LNCAP (cell line): ENCODE data around the gene RTN4.

Source experiments
- TF ChIP-seq, protein P1 (sequence below): fragments of 450-650 bp; IDR thresholded peaks from 2 replicates; pipeline ENCODE4 v1.5.1; 2017; ENCODE audit warnings: mild to moderate bottlenecking

The RTN4 gene

DNA sequence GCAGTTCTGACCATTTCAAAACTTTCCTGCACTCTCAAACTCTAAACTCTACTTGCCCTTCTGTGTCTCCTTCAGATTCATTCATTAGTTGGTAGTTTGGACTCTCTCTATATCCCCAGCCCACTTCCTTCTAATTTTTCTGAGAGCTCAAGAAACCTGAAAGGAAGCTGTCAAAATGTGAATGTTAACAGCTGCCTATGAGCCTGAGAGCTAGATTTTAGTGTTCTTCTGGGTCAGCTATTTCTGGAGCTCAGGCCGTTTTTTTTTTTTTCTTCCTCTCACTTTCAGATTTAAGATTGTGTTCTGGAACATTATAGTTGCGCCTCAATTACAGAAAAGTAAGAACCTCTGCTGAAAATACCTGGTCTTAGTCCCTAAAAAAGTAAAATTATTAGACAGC, 73.1 kb downstream of the RTN4 start:
- TF ChIP-seq, protein P1, sequence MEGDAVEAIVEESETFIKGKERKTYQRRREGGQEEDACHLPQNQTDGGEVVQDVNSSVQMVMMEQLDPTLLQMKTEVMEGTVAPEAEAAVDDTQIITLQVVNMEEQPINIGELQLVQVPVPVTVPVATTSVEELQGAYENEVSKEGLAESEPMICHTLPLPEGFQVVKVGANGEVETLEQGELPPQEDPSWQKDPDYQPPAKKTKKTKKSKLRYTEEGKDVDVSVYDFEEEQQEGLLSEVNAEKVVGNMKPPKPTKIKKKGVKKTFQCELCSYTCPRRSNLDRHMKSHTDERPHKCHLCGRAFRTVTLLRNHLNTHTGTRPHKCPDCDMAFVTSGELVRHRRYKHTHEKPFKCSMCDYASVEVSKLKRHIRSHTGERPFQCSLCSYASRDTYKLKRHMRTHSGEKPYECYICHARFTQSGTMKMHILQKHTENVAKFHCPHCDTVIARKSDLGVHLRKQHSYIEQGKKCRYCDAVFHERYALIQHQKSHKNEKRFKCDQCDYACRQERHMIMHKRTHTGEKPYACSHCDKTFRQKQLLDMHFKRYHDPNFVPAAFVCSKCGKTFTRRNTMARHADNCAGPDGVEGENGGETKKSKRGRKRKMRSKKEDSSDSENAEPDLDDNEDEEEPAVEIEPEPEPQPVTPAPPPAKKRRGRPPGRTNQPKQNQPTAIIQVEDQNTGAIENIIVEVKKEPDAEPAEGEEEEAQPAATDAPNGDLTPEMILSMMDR: no peak

DNA sequence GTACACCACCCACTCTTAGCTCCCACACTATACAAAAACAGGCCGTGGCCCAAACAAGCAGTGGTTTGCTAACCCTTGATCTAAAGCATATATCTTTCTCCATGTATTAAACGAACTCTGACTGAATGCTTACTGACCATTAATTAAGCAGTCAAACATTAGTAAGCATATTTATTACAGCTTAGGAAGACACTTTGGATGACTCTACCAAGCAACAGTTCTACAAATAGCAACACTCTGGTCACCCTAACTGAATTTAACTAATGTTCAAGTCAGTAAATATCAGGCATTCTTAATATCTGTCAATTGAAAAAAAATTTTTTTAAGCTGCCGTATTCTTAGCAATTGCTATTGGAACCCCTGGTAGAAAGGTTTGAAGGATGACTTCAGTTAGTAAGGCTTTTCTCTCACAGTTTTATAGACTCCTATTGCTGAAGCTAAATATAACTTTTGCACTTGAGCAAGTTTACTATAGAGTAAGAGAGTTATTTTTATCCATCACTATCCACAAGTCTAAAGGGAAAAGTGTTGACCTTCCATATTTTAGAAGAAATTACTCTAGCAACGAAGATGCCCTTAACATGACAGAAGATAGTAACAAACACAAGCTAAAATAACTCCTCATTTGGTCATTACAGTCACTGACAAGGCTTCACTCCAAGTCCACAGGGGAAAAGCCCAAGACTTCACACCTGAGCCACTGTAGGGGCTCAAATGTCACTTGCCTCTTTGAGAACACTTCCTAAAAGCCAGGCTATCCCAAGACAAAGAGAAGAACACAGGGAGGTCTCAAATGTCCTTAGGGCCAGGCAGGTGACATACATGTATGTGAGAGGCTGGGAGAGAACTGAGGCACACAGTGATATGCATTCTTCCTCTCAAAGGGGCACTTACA, 74.4 kb downstream of the RTN4 start:
- TF ChIP-seq, protein P1: no peak

DNA sequence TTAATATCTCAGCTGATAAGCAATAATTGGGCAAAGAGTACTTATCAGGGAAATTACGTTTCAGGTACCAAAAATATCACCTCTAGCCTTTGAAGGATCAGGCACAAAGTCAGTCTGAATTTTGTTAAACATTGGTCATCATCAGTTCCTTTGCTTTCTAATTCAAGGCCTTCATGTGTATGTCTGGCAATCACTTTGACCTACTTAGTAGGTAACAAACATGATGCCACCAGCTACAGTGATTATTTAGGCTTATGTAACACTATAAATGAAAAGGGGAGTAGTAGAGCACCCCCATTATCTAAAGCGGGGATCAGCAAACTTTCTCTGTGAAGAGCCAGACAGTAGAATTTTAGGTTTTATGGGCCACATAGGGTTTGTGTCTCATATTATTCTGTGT, 75.1 kb downstream of the RTN4 start:
- TF ChIP-seq, protein P1: no peak

DNA sequence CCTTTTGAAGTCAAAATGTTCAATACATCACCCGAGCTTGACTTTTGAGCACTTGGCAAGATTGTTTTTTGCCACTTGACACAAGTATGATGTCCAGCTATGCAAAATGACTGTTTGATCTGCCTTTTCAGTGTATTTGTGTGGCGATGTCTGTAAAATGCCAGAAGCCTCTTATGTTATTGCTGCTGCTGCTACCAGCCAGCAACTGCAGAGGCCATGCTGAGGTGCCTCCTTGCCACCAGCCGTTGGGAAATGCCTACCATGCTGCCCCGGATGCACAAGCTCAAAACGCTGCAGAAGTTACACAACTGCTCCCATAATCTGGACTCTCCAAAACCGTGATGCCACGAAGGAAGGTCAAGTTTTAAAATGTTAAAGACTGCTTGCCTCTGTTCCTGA, 80.3 kb downstream of the RTN4 start:
- TF ChIP-seq, protein P1: no peak

DNA sequence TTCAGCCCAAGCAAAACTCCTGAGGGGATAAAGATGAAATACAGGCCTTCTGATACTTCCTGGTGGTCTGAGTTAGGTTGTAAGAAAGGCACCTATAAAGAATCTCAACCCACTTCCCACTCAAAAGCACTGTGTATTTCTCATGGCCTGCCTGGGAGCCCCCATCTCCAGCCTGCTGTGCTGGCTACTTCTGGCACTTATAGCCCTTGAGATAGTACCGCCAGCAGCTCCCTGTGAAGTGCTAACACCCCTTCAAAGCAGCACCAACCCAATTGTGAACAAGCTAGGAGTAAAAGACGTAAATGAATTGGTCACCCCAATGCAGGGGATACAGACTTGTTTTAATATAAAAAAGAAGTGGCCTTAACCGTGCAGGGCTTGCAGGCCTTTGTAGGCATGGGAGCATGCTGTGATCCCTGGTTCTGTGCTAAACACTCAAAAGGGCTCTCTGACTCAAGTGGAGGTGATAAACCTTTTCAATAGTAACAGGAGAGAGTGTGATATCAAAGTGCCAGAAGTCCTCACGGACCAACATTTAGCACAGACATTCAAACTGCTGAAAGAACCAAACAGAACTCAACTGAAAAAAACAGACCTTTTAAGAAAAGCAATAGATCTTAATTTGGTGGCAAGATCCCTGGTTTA, 80.8 kb downstream of the RTN4 start:
- TF ChIP-seq, protein P1: no peak

DNA sequence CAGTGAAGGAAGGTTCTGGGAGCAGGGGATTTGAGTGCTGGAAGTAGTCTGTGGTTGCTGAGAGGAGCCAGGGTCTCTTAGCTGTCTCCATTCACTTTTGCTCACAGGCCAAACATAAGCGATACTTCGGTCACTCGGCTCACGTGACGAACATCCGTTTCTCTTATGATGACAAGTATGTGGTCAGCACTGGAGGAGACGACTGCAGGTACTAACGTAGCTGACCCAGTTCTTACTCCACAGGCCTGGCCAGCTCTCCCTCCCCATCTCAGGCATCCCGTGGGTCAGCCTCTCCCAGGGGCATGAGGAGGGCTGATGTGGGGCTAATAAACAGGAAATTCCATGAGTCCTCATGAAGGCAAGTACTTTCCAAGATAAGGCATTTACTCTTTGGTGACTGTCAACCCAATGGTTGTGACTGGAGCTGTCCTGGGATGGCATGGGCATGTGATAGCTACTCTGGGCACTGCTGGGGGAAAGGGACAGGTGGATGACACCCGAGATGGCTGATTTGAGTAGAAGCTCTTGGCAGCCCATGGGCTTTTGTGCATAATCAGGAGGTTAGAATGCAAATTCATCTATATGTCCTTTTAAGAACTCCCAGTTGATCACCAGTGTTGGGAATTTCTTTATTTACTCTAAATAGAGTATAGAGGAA, 81.6 kb downstream of the RTN4 start:
- TF ChIP-seq, protein P1: no peak

DNA sequence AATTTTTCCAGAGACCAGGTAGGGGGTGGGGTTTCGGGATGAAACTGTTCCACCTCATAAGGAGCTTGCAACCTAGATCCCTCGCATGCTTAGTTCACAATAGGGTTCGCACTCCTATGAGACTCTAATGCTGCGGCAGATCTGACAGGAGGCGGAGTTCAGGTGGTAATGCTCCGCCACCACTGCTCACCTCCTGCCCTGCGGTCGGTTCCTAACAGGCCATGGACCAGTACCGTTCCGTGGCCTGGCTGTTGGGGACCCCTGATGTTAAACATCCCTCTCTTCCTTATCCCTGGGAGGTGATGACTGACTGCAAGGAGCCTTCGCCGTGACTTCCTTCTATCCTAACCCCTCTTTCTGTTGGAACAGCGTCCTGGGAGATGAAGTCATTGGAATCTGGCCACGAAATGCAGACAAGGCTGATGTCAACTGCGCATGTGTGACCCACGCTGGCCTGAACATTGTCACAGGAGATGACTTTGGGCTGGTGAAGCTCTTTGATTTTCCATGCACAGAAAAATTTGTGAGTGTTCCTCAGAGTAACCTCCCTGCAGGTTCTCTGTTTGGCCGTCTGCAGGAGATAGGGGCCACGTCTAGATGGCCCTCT, 82.4 kb downstream of the RTN4 start:
- TF ChIP-seq, protein P1: no peak
